Trophoblast cell (in vitro differentiated cells and primary cell): ENCODE results near the gene PIP5KL1.

Source experiments
- DNase-seq, 2 donors: peaks; one replicate each; pipeline ENCODE4 v3.0.0-alpha.2; 2016
- H2AFZ ChIP-seq: 2 replicates; pipeline ENCODE4 v1.6.1; 2013; ENCODE audit warnings: low read length, moderate library complexity, mild to moderate bottlenecking; ENCODE audit not compliant: insufficient read depth, poor library complexity
- H2AK5ac ChIP-seq: 2 replicates; pipeline ENCODE4 v1.6.1; 2013; ENCODE audit warnings: mild to moderate bottlenecking, low read length
- H2BK120ac ChIP-seq: 2 replicates; pipeline ENCODE4 v1.6.1; 2013; ENCODE audit warnings: low read length, mild to moderate bottlenecking, moderate library complexity; ENCODE audit not compliant: insufficient read depth, poor library complexity
- H2BK12ac ChIP-seq: 2 replicates; pipeline ENCODE4 v1.6.1; 2013; ENCODE audit warnings: mild to moderate bottlenecking, low read length, moderate library complexity
- H2BK5ac ChIP-seq: 2 replicates; pipeline ENCODE4 v1.6.1; 2013; ENCODE audit warnings: low read length, low read depth, moderate library complexity, mild to moderate bottlenecking; ENCODE audit not compliant: poor library complexity
- H3K14ac ChIP-seq: 2 replicates; pipeline ENCODE4 v1.6.1; 2013; ENCODE audit warnings: mild to moderate bottlenecking, low read length
- H3K18ac ChIP-seq: 2 replicates; pipeline ENCODE4 v1.6.1; 2013; ENCODE audit warnings: mild to moderate bottlenecking, low read length
- H3K23ac ChIP-seq: 2 replicates; pipeline ENCODE4 v1.6.1; 2013; ENCODE audit warnings: low read length
- H3K27ac ChIP-seq: 2 replicates; pipeline ENCODE4 v1.5.1; 2013; ENCODE audit warnings: low read depth, mild to moderate bottlenecking, inconsistent platforms, low read length, moderate library complexity
- H3K27me3 ChIP-seq: 2 replicates; pipeline ENCODE4 v1.6.1; 2013; ENCODE audit warnings: inconsistent platforms, mild to moderate bottlenecking, low read length, moderate library complexity; ENCODE audit not compliant: insufficient read depth
- H3K36me3 ChIP-seq, 2 experiments: 1 replicate in 1 of 2; 2 replicates in 1 of 2; pipeline ENCODE4 v1.6.1; 2013; ENCODE audit warnings: low read length in 2 of 2, mild to moderate bottlenecking in 2 of 2, moderate library complexity in 1 of 2; ENCODE audit not compliant: insufficient read depth in 2 of 2, control insufficient read depth in 1 of 2
- H3K4ac ChIP-seq: 2 replicates; pipeline ENCODE4 v1.6.1; 2013; ENCODE audit warnings: low read depth, mild to moderate bottlenecking, low read length, moderate library complexity
- H3K4me1 ChIP-seq, 2 experiments: 1 replicate in 1 of 2; 2 replicates in 1 of 2; pipeline ENCODE4 v1.6.1; 2013; ENCODE audit warnings: low read length in 2 of 2, mild to moderate bottlenecking in 2 of 2, moderate library complexity in 1 of 2; ENCODE audit not compliant: insufficient read depth in 2 of 2, control insufficient read depth in 1 of 2
- H3K4me2 ChIP-seq: 2 replicates; pipeline ENCODE4 v1.6.1; 2013; ENCODE audit warnings: inconsistent platforms, mild to moderate bottlenecking, low read length, moderate library complexity
- H3K4me3 ChIP-seq: 2 replicates; pipeline ENCODE4 v1.5.1; 2013; ENCODE audit warnings: mild to moderate bottlenecking, low read depth, low read length, inconsistent platforms
- H3K79me1 ChIP-seq: one replicate; pipeline ENCODE4 v1.6.1; 2013; ENCODE audit warnings: low read length
- H3K79me2 ChIP-seq: 2 replicates; pipeline ENCODE4 v1.6.1; 2013; ENCODE audit warnings: low read length, mild to moderate bottlenecking; ENCODE audit not compliant: control insufficient read depth, insufficient read depth, poor library complexity
- H3K9ac ChIP-seq: 2 replicates; pipeline ENCODE4 v1.6.1; 2013; ENCODE audit warnings: mild to moderate bottlenecking, low read length
- H3K9me3 ChIP-seq: 2 replicates; pipeline ENCODE4 v1.6.1; 2013; ENCODE audit warnings: low read depth, mild to moderate bottlenecking, control low read depth, inconsistent platforms, low read length; ENCODE audit not compliant: insufficient read depth
- H4K12ac ChIP-seq: 2 replicates; pipeline ENCODE4 v1.6.1; 2013; ENCODE audit warnings: low read depth, mild to moderate bottlenecking, low read length, moderate library complexity
- H4K8ac ChIP-seq: 2 replicates; pipeline ENCODE4 v1.6.1; 2013; ENCODE audit warnings: low read depth, mild to moderate bottlenecking, low read length, moderate library complexity
- H4K91ac ChIP-seq: one replicate; pipeline ENCODE4 v1.6.1; 2013; ENCODE audit warnings: low read depth, mild to moderate bottlenecking, low read length, moderate library complexity
- WGBS: extraction: QIAGEN DNeasy Blood & Tissue Kit; methylation state at CpG from one replicate; pipeline ENCODE4 v1.1.7; 2013; ENCODE audit warnings: missing lambda C conversion rate; ENCODE audit not compliant: insufficient read length, insufficient coverage; ENCODE audit errors: extremely low coverage; 5-methylcytosine and 5-hydroxymethylcytosine counted together

The PIP5KL1 gene

DNA sequence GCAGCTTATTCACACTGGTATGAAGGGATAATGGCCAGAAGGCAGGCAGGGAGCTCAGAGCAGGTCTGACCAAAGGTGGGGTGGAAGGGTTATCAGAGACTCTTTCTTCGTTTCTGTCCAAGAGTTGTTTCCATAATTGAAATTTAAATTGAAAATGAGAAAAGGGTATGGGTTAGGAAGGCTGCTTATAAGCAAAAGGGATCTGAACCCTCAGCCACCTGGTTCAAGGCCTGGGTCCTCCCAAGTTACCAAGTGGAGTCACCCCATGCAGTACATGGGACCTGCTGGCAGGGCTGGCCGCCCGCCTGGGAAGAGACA lies 32.4 kb upstream of the PIP5KL1 start:
- Histone ChIP-seq H4K91ac (no peak overlapping the region), H3K27me3 (no peaks in the 10 kb centered on the region), H2BK5ac (no peak overlapping the region), H3K79me2 (peaks cover 32% of the 10 kb centered on the region), H3K4ac (peak overlapping the region; percentile 20), H2BK12ac (no peak overlapping the region), H3K36me3 (peaks cover 0 to 2% of the 10 kb centered on the region in 2 experiments), H3K9me3 (peaks cover 3% of the 10 kb centered on the region), H3K23ac (no peak overlapping the region), H3K4me3 (no peak overlapping the region), H3K18ac (no peak overlapping the region), H2AK5ac (no peak overlapping the region), H3K9ac (no peak overlapping the region), H3K14ac (no peak overlapping the region), H3K27ac (no peak overlapping the region), H3K4me2 (no peak overlapping the region), H4K12ac (no peak overlapping the region), H4K8ac (no peak overlapping the region), H2BK120ac (no peak overlapping the region), H3K79me1 (peaks cover 11% of the 10 kb centered on the region), H2AFZ (no peak overlapping the region), H3K4me1 (peaks cover 32 to 46% of the 10 kb centered on the region in 2 experiments)
- no CpG with 5 or more reads among the region's 3 CpGs for WGBS
- no peak for DNase-seq

DNA sequence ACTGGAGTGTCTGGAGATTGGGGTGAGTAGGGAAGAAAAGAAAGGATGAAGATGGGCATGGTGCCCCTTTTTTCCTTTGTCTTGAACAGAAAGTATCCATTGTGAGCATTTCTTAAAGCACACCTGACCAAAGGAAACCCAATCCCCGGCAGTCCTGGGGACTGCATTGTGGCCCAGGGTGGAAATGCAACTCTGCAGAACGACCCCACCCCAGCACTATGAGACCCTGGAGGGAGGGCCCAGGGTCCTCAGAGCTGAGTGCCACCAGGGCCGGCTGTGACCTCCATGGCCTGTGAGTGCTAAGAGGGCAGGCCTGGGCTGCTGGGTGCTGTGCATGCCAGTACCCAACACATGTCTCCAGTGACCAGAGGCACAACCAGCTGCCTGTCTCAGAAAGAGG lies 31.7 kb upstream of the PIP5KL1 start:
- no peak overlapping the region for H2BK12ac ChIP-seq
- H3K79me1 ChIP-seq, result peaks cover 10% of the 10 kb centered on the region

DNA sequence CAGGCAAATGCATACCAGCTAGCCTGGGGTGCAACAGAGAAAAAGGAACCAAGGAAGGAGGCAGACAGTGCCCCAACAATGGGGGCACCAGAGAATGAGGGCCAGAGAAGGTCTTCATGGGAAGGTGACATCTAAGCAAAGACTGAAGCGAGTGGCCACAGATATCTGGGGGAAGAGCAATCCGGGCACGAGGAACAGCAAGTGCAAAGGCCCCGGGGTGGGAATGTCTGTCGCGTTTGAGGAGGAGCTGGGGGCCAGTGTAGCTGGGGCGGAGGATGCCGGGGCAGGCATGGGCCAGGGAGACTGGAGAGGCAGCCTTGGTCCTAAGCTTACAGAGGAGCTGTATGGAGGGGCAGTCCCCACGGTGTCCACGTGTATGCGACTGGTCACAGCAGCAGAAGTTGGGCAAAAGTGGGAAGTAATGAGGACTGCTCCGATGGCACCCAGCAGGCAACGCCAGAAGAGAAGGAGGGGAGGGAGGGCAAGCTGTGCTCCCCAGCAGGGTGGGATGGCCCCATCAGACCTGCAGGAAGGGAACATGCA lies 31.1 kb upstream of the PIP5KL1 start:
- Histone ChIP-seq H2BK12ac (no peak overlapping the region), H3K27me3 (no peaks in the 10 kb centered on the region), H2BK5ac (no peak overlapping the region), H3K79me1 (peaks cover 10% of the 10 kb centered on the region), H2AK5ac (no peak overlapping the region), H4K91ac (no peak overlapping the region), H3K9ac (no peak overlapping the region), H3K4me2 (no peak overlapping the region), H3K79me2 (peaks cover 24% of the 10 kb centered on the region), H3K4ac (peak overlapping the region; percentile 44), H3K27ac (no peak overlapping the region), H4K8ac (no peak overlapping the region), H3K9me3 (peaks cover 3% of the 10 kb centered on the region), H3K18ac (no peak overlapping the region), H3K23ac (no peak overlapping the region), H3K36me3 (peaks cover 0 to 2% of the 10 kb centered on the region in 2 experiments), H3K4me3 (no peak overlapping the region), H3K4me1 (peaks cover 32 to 39% of the 10 kb centered on the region in 2 experiments), H2BK120ac (no peak overlapping the region), H4K12ac (no peak overlapping the region), H3K14ac (no peak overlapping the region), H2AFZ (no peak overlapping the region)
- DNase-seq, result no peak
- WGBS, result no CpG with 5 or more reads among the region's 13 CpGs

More for the DNA sequence above, 31.7 kb upstream of the PIP5KL1 start:
- Histone ChIP-seq H3K9ac (no peak overlapping the region), H2BK5ac (no peak overlapping the region), H4K12ac (no peak overlapping the region), H3K79me2 (peaks cover 27% of the 10 kb centered on the region), H3K18ac (no peak overlapping the region), H3K14ac (no peak overlapping the region), H3K4me2 (no peak overlapping the region), H3K4me3 (no peak overlapping the region), H4K8ac (no peak overlapping the region), H2BK120ac (no peak overlapping the region), H3K4ac (peak overlapping the region; percentile 46), H3K36me3 (peaks cover 0 to 2% of the 10 kb centered on the region in 2 experiments), H3K27me3 (no peaks in the 10 kb centered on the region), H3K23ac (no peak overlapping the region), H3K9me3 (peaks cover 3% of the 10 kb centered on the region), H2AFZ (no peak overlapping the region), H3K27ac (no peak overlapping the region), H2AK5ac (no peak overlapping the region), H4K91ac (no peak overlapping the region), H3K4me1 (peaks cover 32 to 41% of the 10 kb centered on the region in 2 experiments)
- WGBS, result no CpG with 5 or more reads among the region's 3 CpGs
- no peak for DNase-seq

DNA sequence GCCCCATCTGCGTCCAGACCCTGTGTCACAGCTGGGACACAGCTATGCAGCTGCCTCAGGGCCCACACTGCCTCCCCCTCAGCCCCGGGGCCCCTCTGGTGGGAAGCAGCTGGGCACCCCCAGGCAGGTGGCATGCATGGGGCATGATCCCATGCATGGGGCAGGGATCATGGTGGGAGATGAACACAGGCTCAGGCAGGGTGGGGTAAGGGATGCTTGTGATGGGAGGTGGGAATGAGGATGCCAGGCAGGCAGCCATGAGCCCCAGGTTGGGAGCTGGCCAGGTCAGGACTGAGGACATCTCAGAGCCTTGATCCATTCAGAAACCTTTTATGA lies 30.5 kb upstream of the PIP5KL1 start:
- no peak overlapping the region for H3K14ac ChIP-seq
- peaks cover 0 to 2% of the 10 kb centered on the region in 2 experiments for H3K36me3 ChIP-seq
- H2AK5ac ChIP-seq, result no peak overlapping the region
- H3K4me3 ChIP-seq, result no peak overlapping the region
- no peak overlapping the region for H3K23ac ChIP-seq
- peaks cover 3% of the 10 kb centered on the region for H3K9me3 ChIP-seq
- H2BK120ac ChIP-seq, result no peak overlapping the region
- no peak overlapping the region for H4K12ac ChIP-seq
- no peak for DNase-seq
- no peak overlapping the region for H2AFZ ChIP-seq
- no peak overlapping the region for H3K18ac ChIP-seq
- no peak overlapping the region for H2BK5ac ChIP-seq
- no CpG with 5 or more reads among the region's 2 CpGs for WGBS
- no peak overlapping the region for H3K4me2 ChIP-seq
- H3K27ac ChIP-seq, result no peak overlapping the region
- no peak overlapping the region for H4K91ac ChIP-seq
- H3K79me1 ChIP-seq, result peaks cover 9% of the 10 kb centered on the region
- H3K79me2 ChIP-seq, result peaks cover 21% of the 10 kb centered on the region
- H3K4me1 ChIP-seq, result peaks cover 32 to 36% of the 10 kb centered on the region in 2 experiments
- no peak overlapping the region for H3K9ac ChIP-seq
- no peak overlapping the region for H4K8ac ChIP-seq
- no peak overlapping the region for H2BK12ac ChIP-seq
- H3K4ac ChIP-seq, result peak overlapping the region; percentile 26
- H3K27me3 ChIP-seq, result no peaks in the 10 kb centered on the region
